CD4-positive, alpha-beta T cell treated with Interleukin-1 beta for 1 hour (primary cell): ENCODE measurements around the gene ABRACL.
"Not testable (repeated sequence)": the region's sequence is repeated elsewhere in the genome, so short reads cannot be mapped to it uniquely, and the experiment has no call there.

Source experiments
- DNase-seq, 2 donors: peaks; one replicate each; pipeline ENCODE4 v3.0.0-alpha.2; 2020 to 2022

ABRACL gene

DNA sequence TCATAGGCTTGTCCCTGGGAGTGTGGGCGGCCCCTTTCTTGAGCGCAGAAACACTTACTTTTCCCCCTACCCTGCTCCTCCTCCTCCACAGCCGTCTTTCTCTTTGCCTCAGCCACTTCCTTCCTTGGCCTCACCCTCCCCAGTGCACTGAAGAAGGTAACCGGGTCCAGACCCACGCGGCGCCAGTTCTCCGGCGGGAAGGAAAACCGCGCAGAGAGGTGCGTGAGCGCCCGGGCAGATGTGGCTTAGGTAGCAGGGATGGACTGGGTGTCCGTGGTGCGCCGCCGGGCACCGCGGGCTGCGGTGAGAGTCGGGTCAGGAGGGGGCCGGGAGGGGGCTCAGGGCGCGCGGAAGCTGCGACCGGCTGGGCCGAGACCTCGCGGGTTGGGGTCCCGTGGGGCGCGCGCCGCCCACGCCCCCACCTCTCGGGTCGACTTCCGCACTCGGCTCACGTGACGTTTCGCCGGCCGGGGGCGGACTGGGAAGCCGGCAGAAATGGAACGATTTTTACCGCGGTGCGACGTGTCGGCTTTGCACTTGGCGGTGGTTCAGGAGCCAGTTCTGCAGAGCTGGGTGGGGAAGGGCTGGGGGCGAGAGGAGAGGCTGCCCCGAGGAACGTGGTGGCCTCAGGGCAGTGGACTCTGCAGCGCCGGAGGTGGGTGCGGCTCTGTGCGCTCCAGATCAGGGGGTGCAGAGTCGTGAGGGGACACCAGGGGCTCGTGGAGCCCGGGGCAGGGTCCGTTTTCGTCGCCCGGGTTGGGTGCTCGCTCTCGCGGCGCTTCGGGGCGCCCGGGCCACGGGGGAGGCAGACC lies at the start of gene ABRACL:
TSS of gene ABRACL (plus strand) at position 88 of the 812 bp plus-strand sequence. CDS start 5,416 bp downstream, outside the sequence.
- peak; percentile 62 to 74 for DNase-seq

DNA sequence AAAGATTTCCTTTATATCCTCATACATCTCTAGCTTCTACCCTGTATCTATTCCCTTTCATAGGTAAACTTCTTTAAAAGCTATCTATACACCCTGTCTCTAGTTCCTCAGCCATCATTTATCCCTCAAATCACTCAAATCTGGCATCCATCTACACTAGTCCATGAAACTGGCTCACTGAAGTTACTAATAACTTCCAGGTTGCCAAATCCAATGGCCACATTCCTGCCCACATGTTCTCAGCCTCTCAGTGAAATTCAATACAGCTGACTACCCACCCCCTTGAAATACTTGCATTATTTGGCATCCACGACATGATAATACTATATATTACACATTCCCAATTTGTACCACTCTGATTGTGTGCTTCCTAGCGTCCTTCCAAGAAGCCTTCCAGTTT lies 49.2 kb upstream of the ABRACL start:
- no peak for DNase-seq

DNA sequence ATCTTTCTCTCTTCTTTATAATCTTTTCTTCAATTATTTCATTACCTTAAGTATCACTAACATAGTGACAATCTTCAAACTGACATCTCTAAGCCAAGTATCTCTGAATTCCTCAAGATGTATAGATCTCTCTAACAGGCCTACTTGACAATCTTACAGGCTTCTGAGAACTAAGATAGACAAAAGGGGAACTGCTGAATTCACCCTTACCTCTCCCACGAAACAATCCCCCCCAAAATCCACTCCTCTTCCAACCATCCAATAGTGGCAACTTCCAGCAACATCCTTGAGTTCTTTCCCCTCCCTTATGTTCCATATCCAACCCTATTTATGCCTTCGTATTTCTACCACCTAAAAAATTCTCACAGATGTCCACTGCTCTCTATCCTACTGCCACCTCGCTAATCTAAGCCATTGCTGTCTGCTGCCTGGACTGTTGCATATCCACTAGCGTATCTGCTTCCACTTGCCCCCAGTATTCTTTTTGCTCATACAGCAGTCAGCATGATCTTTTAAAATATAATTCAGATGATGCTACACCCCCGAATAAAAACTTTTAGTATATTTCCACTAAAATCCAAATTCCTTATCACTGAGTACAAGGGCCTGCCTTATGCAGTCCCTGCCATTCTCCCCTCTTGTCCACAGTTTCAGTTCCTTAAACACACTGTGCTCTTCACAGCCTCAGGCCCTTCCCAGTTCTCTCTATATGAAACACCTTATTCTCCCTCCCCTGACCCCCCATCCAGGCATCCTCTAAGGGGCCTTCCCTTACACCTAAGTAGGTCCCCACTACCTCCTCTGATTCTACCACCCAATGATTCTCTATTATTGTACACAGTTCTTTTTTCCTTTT lies 48.5 kb upstream of the ABRACL start:
- DNase-seq: no peak

DNA sequence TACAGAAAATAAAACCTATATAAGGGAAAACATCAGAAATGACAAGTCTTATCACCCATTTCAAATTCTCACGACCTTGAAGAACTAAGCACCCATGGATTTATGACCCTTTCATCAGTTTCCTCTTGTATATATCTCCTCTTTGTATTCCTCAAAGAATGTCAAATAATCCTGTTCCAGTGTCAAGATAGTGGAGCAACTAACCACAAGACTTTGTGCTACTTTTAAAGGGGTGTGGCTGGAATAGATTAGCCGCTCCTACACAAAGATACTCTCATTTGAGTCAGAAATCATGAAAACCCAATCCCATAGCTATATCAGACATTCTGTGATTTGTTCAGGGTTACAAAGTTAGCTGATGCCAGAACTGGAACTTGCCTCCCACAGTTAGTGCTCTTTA lies 47.1 kb upstream of the ABRACL start:
- no peak for DNase-seq

GRCh38 chr6:138986578-138986977 lies 42.0 kb upstream of the ABRACL start:
- DNase-seq: no peak

DNA sequence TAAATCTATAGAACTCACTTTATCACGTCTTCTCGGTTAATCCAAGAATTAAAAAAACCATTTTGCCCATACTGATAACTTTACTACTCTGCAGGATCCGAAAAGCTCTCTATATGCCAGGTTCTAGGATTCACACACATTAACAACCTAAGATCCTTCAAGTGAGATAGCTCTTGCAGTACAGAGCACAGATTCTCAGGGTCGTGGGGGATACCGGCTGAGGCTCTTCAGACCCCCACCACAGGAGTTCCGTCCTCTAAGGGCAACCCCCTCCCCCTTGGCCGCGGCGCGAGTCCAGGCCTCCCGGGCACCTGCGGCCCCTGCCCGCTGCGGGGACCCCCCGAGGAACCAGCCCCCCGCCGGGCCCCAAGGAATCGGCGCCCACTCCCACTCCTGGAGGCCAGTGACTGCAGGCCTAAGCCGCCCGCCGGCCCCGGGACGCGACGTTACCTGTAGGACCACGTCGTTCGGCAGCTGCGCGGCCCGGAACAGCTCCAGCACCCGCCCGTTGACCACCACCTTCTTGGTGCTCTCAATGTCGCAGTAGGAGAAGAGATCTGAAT lies 41.4 kb upstream of the ABRACL start:
- DNase-seq: no peak

GRCh38 chr6:138987643-138988468 lies 40.7 kb upstream of the ABRACL start, which contains the start of gene REPS1:
TSS of gene REPS1 (minus strand) at chr6:138988253. CDS start at chr6:138987682, 571 bp downstream.
- peak; percentile 91 to 92 for DNase-seq

DNA sequence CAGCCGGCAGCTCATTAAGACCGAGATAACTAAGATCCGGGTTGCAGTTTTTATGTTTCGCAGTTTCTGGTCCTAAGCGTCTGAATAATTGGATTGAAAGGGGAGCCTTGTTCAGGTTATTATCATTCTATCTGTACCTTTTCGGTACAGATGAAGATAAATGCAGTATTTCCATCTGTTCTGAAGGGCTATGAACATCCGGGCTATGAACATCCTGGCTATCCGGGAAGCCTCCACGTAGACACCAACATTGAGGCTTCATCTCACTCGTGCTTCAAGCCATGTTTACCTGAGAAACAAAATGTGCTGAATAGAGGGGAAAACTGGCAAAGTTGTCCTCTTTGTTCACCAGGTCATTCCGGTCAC lies 40.1 kb upstream of the ABRACL start:
- no peak for DNase-seq

DNA sequence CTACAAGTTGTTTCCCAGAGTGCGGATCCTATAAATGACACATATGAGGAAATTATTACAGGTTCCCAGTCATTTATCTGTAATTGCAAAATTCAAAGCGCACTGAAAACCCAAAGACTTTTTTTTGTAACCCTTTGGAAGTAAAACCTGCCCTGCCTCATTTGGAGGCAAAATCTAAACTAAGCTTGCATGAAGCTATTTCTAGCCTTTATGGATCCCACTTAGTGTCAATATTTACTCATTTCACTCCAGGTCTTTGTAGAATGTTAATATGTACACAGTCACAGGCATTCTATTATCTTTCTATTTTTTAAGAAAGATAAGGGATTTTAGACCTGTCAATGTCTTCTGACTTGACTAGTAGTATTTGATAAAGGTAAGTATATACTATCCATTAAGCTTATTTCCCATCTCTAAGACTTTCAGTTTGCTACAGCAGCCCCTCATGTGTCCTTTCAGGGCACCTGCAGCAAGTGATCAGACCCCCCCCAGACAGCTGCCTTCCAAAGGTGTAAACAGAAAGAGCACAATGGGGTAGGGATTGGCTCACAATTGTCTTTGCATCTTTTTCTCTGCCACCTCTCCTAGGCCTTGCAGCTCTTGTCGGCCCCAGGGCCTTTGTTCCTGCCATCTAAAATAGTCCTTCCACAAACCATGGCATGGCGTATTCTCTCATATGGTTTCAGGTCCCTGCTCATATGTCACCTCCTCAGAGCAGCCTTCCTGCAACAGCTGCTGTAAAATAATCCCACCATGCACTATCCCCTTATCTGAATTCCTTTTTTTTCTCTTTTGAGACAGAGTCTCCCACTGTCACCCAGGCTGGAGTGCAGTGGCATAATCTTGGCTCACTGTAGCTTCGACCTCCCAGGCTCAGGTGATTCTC lies 39.2 kb upstream of the ABRACL start:
- no peak for DNase-seq

DNA sequence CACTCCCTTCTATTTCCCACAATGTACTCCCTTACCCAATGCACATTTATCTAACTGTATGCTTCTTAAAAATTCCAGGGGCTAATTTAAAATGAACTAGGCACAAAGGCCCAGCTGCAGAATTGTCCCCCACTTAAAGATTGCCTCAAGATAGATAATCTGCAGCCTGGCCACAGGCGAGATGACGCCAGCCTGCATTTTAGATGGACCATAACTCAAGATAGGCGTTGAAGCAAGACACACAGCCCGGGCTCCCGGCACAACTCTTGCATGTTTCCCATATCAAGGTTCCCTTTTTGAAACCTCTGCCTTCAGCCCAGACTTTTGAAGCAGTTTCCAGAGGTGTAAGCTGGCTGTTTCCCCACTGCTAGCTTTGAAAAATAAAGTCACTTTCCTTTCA lies 37.3 kb upstream of the ABRACL start:
- no peak for DNase-seq

DNA sequence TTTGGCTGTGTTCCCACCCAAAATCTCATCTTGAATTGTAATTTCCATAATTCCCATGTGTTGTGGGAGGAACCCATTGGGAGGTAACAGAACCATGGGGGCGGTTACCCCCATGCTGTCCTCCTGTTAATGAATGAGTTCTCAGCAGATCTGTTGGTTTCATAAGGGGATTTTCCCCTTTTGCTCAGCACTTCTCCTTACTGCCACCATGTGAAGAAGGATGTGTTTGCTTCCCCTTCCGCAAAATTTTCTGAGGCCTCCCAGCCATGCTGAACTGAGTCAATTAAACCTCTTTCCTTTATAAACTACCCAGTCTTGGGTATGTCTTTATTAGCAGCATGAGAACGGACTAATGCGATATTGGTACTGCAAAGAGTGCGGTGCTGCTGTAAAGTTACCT lies 35.6 kb upstream of the ABRACL start:
- peak in 1 of 2 donors; percentile 9 for DNase-seq

DNA sequence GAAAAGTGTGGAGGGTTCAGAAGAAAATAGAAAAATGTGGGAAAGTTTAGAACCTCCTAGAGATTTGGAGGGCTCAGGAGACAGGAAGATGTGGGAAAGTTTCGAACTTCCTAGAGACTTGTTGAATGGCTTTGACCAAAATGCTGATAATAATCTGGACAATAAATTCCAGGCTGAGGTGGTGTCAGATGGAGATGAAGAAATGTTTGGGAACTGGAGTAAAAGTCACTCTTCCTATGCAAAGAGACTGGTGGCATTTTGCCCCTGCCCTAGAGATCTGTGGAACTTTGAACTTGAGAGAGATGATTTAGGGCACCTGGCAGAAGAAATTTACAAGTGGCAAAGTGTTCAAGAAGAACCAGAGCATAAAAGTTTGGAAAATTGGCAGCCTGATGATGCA lies 35.1 kb upstream of the ABRACL start:
- DNase-seq: not testable (repeated sequence)

GRCh38 chr6:138996524-138996923 lies 32.0 kb upstream of the ABRACL start:
- no peak for DNase-seq

GRCh38 chr6:138997136-138997535 lies 31.4 kb upstream of the ABRACL start:
- DNase-seq: no peak

DNA sequence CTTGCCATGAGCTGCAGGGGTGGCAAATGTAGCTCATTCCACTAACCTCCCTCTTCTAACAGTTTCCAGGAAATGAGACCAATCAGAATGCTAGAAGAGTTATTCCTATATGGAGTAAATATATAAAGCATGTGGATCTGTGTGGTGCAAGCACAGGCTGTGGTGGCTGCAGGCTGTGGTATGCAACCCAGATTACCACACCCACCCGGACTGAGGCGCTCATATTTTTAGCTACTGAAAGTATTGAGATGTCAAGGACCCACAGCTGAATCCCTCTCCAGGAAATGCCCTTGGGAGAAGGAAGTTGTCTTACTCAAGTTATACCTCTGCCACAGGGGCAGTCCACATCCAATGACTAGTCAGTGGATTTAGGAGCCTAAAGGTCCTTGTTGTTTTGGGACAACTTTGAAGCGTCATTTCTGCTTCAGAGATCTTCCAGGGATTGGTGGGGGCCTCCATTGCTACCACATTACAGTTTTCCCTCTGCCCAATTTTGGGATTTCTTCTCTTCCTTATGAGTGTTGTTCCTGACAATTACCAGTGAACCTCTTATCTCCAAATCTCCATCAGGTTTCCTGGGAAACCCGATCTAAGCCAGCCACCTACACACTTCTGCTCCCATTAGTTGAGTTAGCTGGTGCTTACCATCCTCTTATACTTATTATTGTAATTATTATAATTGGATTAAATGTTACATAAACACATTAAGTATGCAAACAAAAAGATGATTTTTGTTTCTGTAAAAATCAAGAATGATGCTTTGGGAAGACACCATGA lies 28.4 kb upstream of the ABRACL start:
- no peak for DNase-seq

- DNase-seq: no peak
Measured at GRCh38 chr6:139003751-139004150, 24.8 kb upstream of the ABRACL start.

DNA sequence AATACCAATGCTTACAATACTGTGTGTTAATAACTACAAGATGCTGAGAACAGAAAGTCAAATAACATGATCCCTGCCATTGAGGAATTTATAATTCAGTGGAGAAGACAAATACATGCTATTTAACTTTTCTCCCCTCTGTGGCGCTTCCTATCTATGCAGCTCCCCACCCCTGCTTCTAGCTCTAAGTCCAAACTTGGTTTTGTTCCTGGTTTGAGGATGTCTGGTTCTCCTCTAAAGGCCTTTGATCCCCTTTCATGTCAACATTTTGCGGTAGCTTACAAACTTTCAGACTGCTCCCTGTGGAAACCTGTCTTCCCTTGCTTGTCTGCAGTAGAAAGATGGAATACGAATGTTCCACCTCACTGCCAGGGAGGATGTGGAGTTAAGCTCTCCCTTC lies 22.1 kb upstream of the ABRACL start:
- no peak for DNase-seq

DNA sequence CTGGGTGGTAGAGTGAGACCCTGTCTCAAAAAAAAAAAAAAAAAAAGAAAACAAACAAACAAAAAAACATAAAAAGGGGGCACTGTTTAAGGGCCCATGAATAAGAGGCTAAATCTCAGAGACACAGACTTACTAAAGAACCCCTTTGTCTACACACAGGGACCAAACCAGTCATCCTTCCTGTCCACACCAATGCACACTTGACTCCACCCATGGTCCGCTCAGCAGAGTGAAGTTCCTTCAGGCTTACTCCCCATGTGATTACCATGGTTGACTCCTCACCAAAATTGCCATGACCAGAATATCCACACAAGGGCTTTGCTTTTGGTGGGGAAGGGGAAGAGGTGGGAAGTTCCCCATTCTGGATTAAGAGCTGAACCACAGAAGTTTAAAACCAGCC lies 21.1 kb upstream of the ABRACL start:
- DNase-seq: no peak

- no peak for DNase-seq
Measured at GRCh38 chr6:139008117-139008516, 20.4 kb upstream of the ABRACL start.

- DNase-seq: no peak
Measured at GRCh38 chr6:139010674-139011073, 17.9 kb upstream of the ABRACL start.

DNA sequence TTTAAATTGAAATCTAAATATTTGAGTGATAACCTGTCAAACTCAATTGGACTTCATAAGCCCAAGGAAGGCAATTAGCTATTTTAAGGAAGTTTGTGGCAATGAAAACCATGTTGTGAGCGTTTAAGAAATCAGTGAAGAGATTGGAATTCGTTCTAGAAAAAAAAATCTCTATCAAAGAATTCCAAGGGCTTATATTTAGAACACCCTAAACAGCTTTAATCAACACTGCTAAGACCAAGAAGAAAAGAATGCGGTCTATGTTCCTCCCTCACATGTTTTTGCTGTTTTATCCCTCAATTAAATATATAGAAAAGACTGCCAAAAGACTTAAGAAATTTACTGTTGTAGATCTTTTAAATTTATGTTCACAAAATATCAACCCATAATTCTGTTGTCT lies 16.6 kb upstream of the ABRACL start:
- no peak for DNase-seq
